Measurements from ENCODE around the gene ZNF678. TPM values are rescaled to one million over a fixed set of nuclear protein-coding genes. Genes with fewer than 3 reads are reported as not detected.

ZNF678 gene
- total RNA-seq, 1 donor from 2014 or later: 63.8 TPM

- peaks cover 2% of the 10 kb centered on the region for H3K27me3 Mint-ChIP-seq (ENCODE audit: insufficient read depth, low read depth)
- TF ChIP-seq CTCF (IDR thresholded peaks at IDR 0.05): no peak
- no peak for TF ChIP-seq EZH2 (IDR thresholded peaks at IDR 0.05)
- no peak for TF ChIP-seq EZH2phosphoT487 (IDR thresholded peaks at IDR 0.05)
- peaks cover 78% of the 10 kb centered on the region for H3K9me3 Mint-ChIP-seq
- H3K4me3 Mint-ChIP-seq: no peak overlapping the region
- H3K9me3 ChIP-seq (ENCODE audit: low read depth): peaks cover 6% of the 10 kb centered on the region
- no peak overlapping the region for H2AFZ ChIP-seq (replicated peaks)
- H3K4me1 Mint-ChIP-seq: no peaks in the 10 kb centered on the region
- no peak overlapping the region for H3K27ac Mint-ChIP-seq
- no peaks in the 10 kb centered on the region for H3F3A ChIP-seq (ENCODE audit: low read depth)
- H4K20me1 ChIP-seq (ENCODE audit: low read depth): no peaks in the 10 kb centered on the region
- H3K27ac ChIP-seq: no peak overlapping the region
- peaks cover 74% of the 10 kb centered on the region for H3K36me3 Mint-ChIP-seq
- no peak overlapping the region for H3K9ac ChIP-seq
- no peak overlapping the region for H3K4me2 ChIP-seq
- no peak overlapping the region for H3K4me3 ChIP-seq
- H3K79me2 ChIP-seq (ENCODE audit: low read depth): peaks cover 33% of the 10 kb centered on the region
- no peaks in the 10 kb centered on the region for H3K27me3 ChIP-seq
- H3K36me3 ChIP-seq: no peaks in the 10 kb centered on the region
- H3K4me1 ChIP-seq: no peaks in the 10 kb centered on the region
- DNase-seq (ENCODE audit: low spot score): no peak
Observed at GRCh38 chr1:227613526-227613925, 50.2 kb downstream of the ZNF678 start.

- DNase-seq (ENCODE audit: low spot score): no peak
- H3K36me3 ChIP-seq: peaks cover 5% of the 10 kb centered on the region
- Mint-ChIP-seq H3K27ac (no peak overlapping the region), H3K36me3 (peaks cover 66% of the 10 kb centered on the region), H3K4me3 (no peak overlapping the region), H3K27me3 (ENCODE audit: insufficient read depth, low read depth) (peaks cover 5% of the 10 kb centered on the region), H3K4me1 (no peaks in the 10 kb centered on the region), H3K9me3 (peaks cover 85% of the 10 kb centered on the region)
- no peak overlapping the region for H3K9ac ChIP-seq
- H3K4me1 ChIP-seq: no peaks in the 10 kb centered on the region
- H3K9me3 ChIP-seq (ENCODE audit: low read depth): peaks cover 4% of the 10 kb centered on the region
- H3K27me3 ChIP-seq: no peaks in the 10 kb centered on the region
- H3K27ac ChIP-seq: no peak overlapping the region
- H3K4me3 ChIP-seq: no peak overlapping the region
- TF ChIP-seq EZH2phosphoT487 (IDR thresholded peaks at IDR 0.05) (no peak), CTCF (IDR thresholded peaks at IDR 0.05) (no peak), EZH2 (IDR thresholded peaks at IDR 0.05) (no peak)
- no peak overlapping the region for H3K4me2 ChIP-seq
- H3F3A ChIP-seq (ENCODE audit: low read depth): no peaks in the 10 kb centered on the region
- H2AFZ ChIP-seq (replicated peaks): no peak overlapping the region
- peaks cover 36% of the 10 kb centered on the region for H3K79me2 ChIP-seq (ENCODE audit: low read depth)
- no peaks in the 10 kb centered on the region for H4K20me1 ChIP-seq (ENCODE audit: low read depth)
Observed at GRCh38 chr1:227621211-227621610, 57.9 kb downstream of the ZNF678 start.

GRCh38 chr1:227622739-227623475 lies 59.6 kb downstream of the ZNF678 start:
- Mint-ChIP-seq H3K9me3 (peaks cover 89% of the 10 kb centered on the region), H3K36me3 (peaks cover 69% of the 10 kb centered on the region), H3K4me3 (no peak overlapping the region), H3K27ac (no peak overlapping the region), H3K27me3 (ENCODE audit: insufficient read depth, low read depth) (peaks cover 5% of the 10 kb centered on the region), H3K4me1 (no peaks in the 10 kb centered on the region)
- Histone ChIP-seq H2AFZ (replicated peaks) (no peak overlapping the region), H3K36me3 (peaks cover 5% of the 10 kb centered on the region), H3K9ac (no peak overlapping the region), H3K4me1 (no peaks in the 10 kb centered on the region), H3K4me2 (no peak overlapping the region), H3K27ac (no peak overlapping the region), H3K27me3 (no peaks in the 10 kb centered on the region), H3K4me3 (no peak overlapping the region), H3K79me2 (ENCODE audit: low read depth) (peaks cover 21% of the 10 kb centered on the region), H4K20me1 (ENCODE audit: low read depth) (no peaks in the 10 kb centered on the region), H3K9me3 (ENCODE audit: low read depth) (peaks cover 4% of the 10 kb centered on the region), H3F3A (ENCODE audit: low read depth) (no peaks in the 10 kb centered on the region)
- no peak for DNase-seq (ENCODE audit: low spot score)
- TF ChIP-seq EZH2phosphoT487 (IDR thresholded peaks at IDR 0.05): no peak
- TF ChIP-seq EZH2 (IDR thresholded peaks at IDR 0.05): no peak
- TF ChIP-seq CTCF (IDR thresholded peaks at IDR 0.05): no peak

Measured in neural progenitor cell (in vitro differentiated cells).